Gastrocnemius medialis (tissue), 4 donors: ENCODE measurements around the gene SAMHD1. TPM values are rescaled to one million over a fixed set of nuclear protein-coding genes. Genes with fewer than 3 reads are reported as not detected.
A peak's percentile ranks its signal among the peaks of the same experiment; 100 is the strongest.

Source experiments
- ATAC-seq, 2 donors: fragments of 150-250 bp; one replicate each; pipeline ENCODE4 v1.9.1; 2016
- DNase-seq, 2 donors: peaks; one replicate each; pipeline ENCODE4 v3.0.0-alpha.2; 2019
- H3K27ac ChIP-seq, 4 donors: fragments of 200-600 bp; sonication (generic); 1 replicate in 1 of 4; 2 replicates in 3 of 4; pipeline ENCODE4 v1.5.1; 2016 to 2018; ENCODE audit warnings: mild to moderate bottlenecking in 2 of 4, moderate library complexity in 1 of 4
- H3K27me3 ChIP-seq, 3 donors: fragments of 200-600 bp; sonication (generic) in 2 of 3; 1 replicate in 1 of 3; 2 replicates in 2 of 3; pipeline versions ENCODE4 v1.5.1 to v1.6.0; 2016 to 2019; ENCODE audit warnings: mild to moderate bottlenecking in 1 of 3, moderate library complexity in 1 of 3
- H3K36me3 ChIP-seq, 2 donors: fragments of 200-600 bp; sonication (generic) in 1 of 2; one replicate each; pipeline ENCODE4 v1.5.1; 2017 to 2018
- H3K4me1 ChIP-seq, 2 donors: fragments of 200-600 bp; sonication (generic) in 1 of 2; one replicate each; pipeline ENCODE4 v1.5.1; 2016 to 2017; ENCODE audit warnings: mild to moderate bottlenecking in 2 of 2
- H3K4me3 ChIP-seq, 4 donors: fragments of 200-600 bp; sonication (generic) in 3 of 4; 1 replicate in 1 of 4; 2 replicates in 3 of 4; pipeline ENCODE4 v1.5.1; 2016 to 2019; ENCODE audit warnings: mild to moderate bottlenecking in 2 of 4
- H3K9me3 ChIP-seq, 3 donors: fragments of 200-600 bp; sonication (generic) in 2 of 3; 1 replicate in 1 of 3; 2 replicates in 2 of 3; pipeline ENCODE4 v1.5.1; 2016 to 2019
- CTCF ChIP-seq, 5 experiments: fragments of 450-650 bp in 3 of 5; fragments of 200-600 bp in 2 of 5; sonication (generic) in 2 of 5; IDR thresholded peaks in 4 of 5; conservative IDR thresholded peaks in 1 of 5; 1 replicate in 4 of 5; 2 replicates in 1 of 5; pipeline ENCODE4 v1.5.1; 2016 to 2019; ENCODE audit warnings: antibody characterized with exemption in 5 of 5, mild to moderate bottlenecking in 3 of 5, moderate library complexity in 3 of 5
- POLR2A ChIP-seq, 2 donors: fragments of 450-650 bp; IDR thresholded peaks; one replicate each; pipeline ENCODE4 v1.6.1; 2017; ENCODE audit warnings: antibody characterized with exemption in 2 of 2, mild to moderate bottlenecking in 2 of 2, moderate library complexity in 2 of 2
- in situ Hi-C, 4 donors: fragments of 200-750 bp; cut with MboI; loops; one replicate each; pipeline versions ENCODE4 v1.15.0 to v1.8.0; 2017; ENCODE audit warnings: low sequenced_read_pairs in 4 of 4
- intact Hi-C: fragments of 100-400 bp; cut with DNase I; formaldehyde crosslinking; loops from one replicate; pipeline ENCODE4 v1.15.1; 2023; ENCODE audit warnings: low total_unique reads
- total RNA-seq, 4 donors: library from RNA; depleted of rRNA; stranded (reverse); fragments of >200 nt; gene quantifications; one replicate each; pipeline versions ENCODE4 v1.1.0 to v1.2.3, GENCODE V29; 2016

Gene SAMHD1
- total RNA-seq, 4 donors from 2014 or later, result 37.5 to 84.1 (median 69.4) TPM

DNA sequence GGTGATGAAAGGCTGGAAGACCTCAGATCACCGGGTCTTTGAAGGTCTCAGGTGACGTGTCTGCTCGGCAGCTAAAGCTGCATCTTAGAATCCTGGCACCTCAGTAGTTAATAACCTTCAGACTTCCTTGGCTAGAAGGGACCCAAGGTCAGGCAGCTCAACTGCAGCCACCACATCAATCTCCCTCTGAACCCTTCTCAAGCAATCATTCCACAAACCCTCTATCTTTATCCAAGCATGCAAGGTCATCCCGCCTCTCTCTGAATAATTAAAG is 92.3 kb downstream of the SAMHD1 start:
- no peaks in the 10 kb centered on the region for H3K36me3 ChIP-seq
- in situ Hi-C loops (no loop called here), intact Hi-C loops (no loop called here)
- no peak overlapping the region for H3K4me3 ChIP-seq
- TF ChIP-seq POLR2A (IDR thresholded peaks at IDR 0.05), result no peak
- no peak for TF ChIP-seq CTCF (IDR thresholded peaks at IDR 0.05 in 4 of 5, conservative IDR thresholded peaks at IDR 0.05 in 1 of 5)
- DNase-seq, result no peak
- peak overlapping the region; percentile 38 to 83 (median 62) for H3K27ac ChIP-seq
- H3K27me3 ChIP-seq, result no peaks in the 10 kb centered on the region
- H3K9me3 ChIP-seq, result no peaks in the 10 kb centered on the region
- H3K4me1 ChIP-seq, result peaks cover 30 to 39% of the 10 kb centered on the region in 2 donors
- no peak for ATAC-seq

DNA sequence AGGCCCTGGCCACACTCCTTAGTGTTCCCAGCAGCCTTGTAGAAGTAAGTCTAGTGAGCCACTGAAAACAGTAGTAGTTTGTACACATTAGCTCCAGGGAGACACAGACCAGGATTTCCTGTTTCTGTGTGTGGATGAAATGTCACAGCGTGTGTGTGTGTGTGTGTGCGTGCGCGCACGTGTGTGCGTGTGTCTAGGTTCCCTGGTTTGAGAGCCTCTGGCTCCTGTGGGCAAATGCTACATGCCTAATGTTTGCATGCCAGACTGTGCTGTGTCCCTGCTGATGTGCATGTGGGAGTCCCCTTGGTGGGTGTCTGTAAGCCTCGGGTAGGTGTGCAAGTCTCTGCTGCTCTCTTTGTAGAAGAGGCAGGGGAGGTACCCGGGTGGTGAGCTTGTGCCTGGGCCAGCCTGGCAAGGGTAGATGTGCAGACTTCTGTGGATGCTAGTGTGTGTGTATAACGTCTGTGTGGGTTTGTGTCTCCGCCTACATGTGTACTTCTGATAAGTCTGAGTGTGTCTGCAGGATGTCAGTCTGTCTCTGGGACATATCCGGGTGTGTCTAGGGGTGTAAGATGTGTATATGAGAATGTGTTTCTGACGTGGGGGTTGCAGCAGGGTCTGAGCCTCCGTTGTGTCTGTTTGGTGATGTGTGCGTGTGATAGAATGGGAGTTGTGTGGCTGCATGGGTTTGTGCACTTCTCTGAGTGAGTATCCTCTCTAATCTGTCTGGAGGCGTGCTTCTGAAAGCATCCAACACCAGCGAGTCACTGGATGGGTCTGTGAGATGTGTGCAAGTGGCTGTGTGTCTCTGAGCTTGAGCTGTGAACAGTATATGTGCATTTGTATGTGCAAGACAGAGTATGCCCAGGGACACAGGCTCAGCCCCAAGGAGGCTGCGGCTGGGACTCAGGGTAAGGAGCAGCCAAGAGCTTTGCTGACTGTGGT is 94.5 kb downstream of the SAMHD1 start:
- peak overlapping the region; percentile 41 to 62 (median 56) for H3K27ac ChIP-seq
- in situ Hi-C loops (no loop called here), intact Hi-C loops (no loop called here)
- no peak for DNase-seq
- no peaks in the 10 kb centered on the region for H3K36me3 ChIP-seq
- no peaks in the 10 kb centered on the region for H3K9me3 ChIP-seq
- no peak for ATAC-seq
- H3K4me3 ChIP-seq, result no peak overlapping the region
- TF ChIP-seq CTCF (IDR thresholded peaks at IDR 0.05 in 4 of 5, conservative IDR thresholded peaks at IDR 0.05 in 1 of 5), result no peak
- TF ChIP-seq POLR2A (IDR thresholded peaks at IDR 0.05), result no peak
- H3K4me1 ChIP-seq, result peaks cover 40 to 43% of the 10 kb centered on the region in 2 donors
- H3K27me3 ChIP-seq, result no peaks in the 10 kb centered on the region

DNA sequence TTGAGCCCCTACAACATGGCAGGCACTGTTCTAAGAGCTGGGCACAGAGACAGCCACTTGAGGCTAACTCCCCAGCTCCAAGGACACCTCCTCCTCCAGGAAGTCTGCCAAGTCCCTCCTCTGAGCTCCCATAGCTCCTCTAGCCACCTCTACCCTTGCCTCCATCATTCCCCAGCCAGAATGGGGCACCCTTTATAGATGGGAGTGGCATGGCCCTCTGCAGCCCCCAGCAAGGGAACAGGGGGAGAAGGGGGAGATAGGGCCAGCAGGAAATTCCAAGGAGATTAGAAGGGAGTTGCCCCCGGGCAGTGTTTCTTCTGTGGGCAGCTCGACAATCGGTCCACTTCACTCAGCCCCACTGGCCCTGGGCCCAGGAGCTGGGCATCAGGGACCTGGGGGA is 95.3 kb downstream of the SAMHD1 start:
- Histone ChIP-seq H3K4me1 (peaks cover 36 to 40% of the 10 kb centered on the region in 2 donors), H3K27ac (peak overlapping the region; percentile 41 to 62 (median 56)), H3K36me3 (no peaks in the 10 kb centered on the region), H3K4me3 (no peak overlapping the region), H3K27me3 (no peaks in the 10 kb centered on the region), H3K9me3 (no peaks in the 10 kb centered on the region)
- DNase-seq (no peak), ATAC-seq (no peak)
- TF ChIP-seq CTCF (IDR thresholded peaks at IDR 0.05 in 4 of 5, conservative IDR thresholded peaks at IDR 0.05 in 1 of 5) (no peak), POLR2A (IDR thresholded peaks at IDR 0.05) (no peak)
- intact Hi-C loops, result no loop called here
- in situ Hi-C loops, result no loop called here

DNA sequence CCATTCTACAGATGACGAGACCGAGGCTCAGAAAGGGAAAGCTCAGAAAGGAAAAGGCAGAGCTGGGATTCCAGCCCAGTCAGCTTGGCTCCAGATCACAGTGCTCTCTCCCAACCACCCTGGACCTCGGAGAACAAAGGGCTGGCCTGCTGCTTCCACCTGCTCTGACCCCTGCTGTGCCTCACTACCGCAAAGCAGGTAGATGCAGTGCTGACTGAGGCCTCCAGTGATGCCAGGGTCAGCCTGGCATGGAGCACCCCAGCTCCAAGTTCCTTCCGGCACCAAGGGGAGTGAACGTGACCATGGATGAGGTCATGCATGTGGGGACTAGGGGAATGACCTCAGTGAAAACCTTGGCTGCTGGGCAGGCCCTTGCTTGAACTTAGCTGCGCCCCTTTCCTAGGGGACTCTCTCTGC is 96.3 kb downstream of the SAMHD1 start:
- intact Hi-C loops, result no loop called here
- ATAC-seq, result no peak

More for the DNA sequence above, 96.3 kb downstream of the SAMHD1 start:
- in situ Hi-C loops, result no loop called here
- Histone ChIP-seq H3K27me3 (no peaks in the 10 kb centered on the region), H3K4me1 (peaks cover 31 to 37% of the 10 kb centered on the region in 2 donors), H3K36me3 (no peaks in the 10 kb centered on the region), H3K9me3 (no peaks in the 10 kb centered on the region), H3K4me3 (no peak overlapping the region), H3K27ac (peak overlapping the region; percentile 30 to 77 (median 52))
- no peak for DNase-seq
- no peak for TF ChIP-seq CTCF (IDR thresholded peaks at IDR 0.05 in 4 of 5, conservative IDR thresholded peaks at IDR 0.05 in 1 of 5)
- no peak for TF ChIP-seq POLR2A (IDR thresholded peaks at IDR 0.05)
